HepG2 (cell line): ENCODE measurements around the gene TMEM235. TPM values are rescaled to one million over a fixed set of nuclear protein-coding genes. Genes with fewer than 3 reads are reported as not detected.

Source experiments
- AHR ChIP-seq: IDR thresholded peaks from 2 replicates; pipeline ENCODE4 v1.6.1; 2018; ENCODE audit warnings: missing genetic modification reagents, missing compliant biosample characterization
- CENPT ChIP-seq: sonication (generic); formaldehyde crosslinking; IDR thresholded peaks from 2 replicates; pipeline ENCODE4 v1.8.0; 2022; ENCODE audit warnings: low read depth, mild to moderate bottlenecking, moderate library complexity, missing genetic modification reagents
- ERF ChIP-seq: IDR thresholded peaks from 2 replicates; pipeline ENCODE4 v1.6.1; 2018; ENCODE audit warnings: missing biosample characterization, missing genetic modification reagents
- HDAC1 ChIP-seq: sonication (generic); formaldehyde crosslinking; IDR thresholded peaks from 2 replicates; pipeline ENCODE4 v1.5.1; 2020; ENCODE audit warnings: mild to moderate bottlenecking, missing genetic modification reagents
- MEIS1 ChIP-seq: sonication (generic); formaldehyde crosslinking; IDR thresholded peaks from 2 replicates; pipeline ENCODE4 v1.9.0; 2021; ENCODE audit warnings: mild to moderate bottlenecking, missing genetic modification reagents, moderate library complexity, borderline replicate concordance
- PHB2 ChIP-seq: fragments of 450-650 bp; IDR thresholded peaks from 2 replicates; pipeline ENCODE4 v1.6.1; 2018; ENCODE audit not compliant: partially characterized antibody
- RFX1 ChIP-seq: fragments of 450-650 bp; IDR thresholded peaks from 2 replicates; pipeline ENCODE4 v1.6.1; 2017
- SAP130 ChIP-seq: IDR thresholded peaks from 2 replicates; pipeline ENCODE4 v1.6.1; 2016; ENCODE audit warnings: low read depth
- THAP7 ChIP-seq: sonication (generic); formaldehyde crosslinking; IDR thresholded peaks from 2 replicates; pipeline ENCODE4 v1.8.1; 2023; ENCODE audit warnings: mild to moderate bottlenecking, missing genetic modification reagents
- THRA ChIP-seq: sonication (generic); formaldehyde crosslinking; IDR thresholded peaks from 2 replicates; pipeline ENCODE4 v1.4.0; 2020; ENCODE audit warnings: missing genetic modification reagents, borderline replicate concordance
- ZHX1 ChIP-seq: sonication (generic); formaldehyde crosslinking; IDR thresholded peaks from 2 replicates; pipeline ENCODE4 v1.8.1; 2022; ENCODE audit warnings: low read depth, mild to moderate bottlenecking, missing genetic modification reagents
- ZNF207 ChIP-seq: fragments of 450-650 bp; IDR thresholded peaks from 2 replicates; pipeline ENCODE4 v1.6.1; 2016; ENCODE audit warnings: antibody characterized with exemption, borderline replicate concordance
- ZNF879 ChIP-seq: sonication (generic); formaldehyde crosslinking; IDR thresholded peaks from 2 replicates; pipeline ENCODE4 v1.8.1; 2023; ENCODE audit warnings: missing genetic modification reagents
- polyA plus RNA-seq, 8 experiments: library from polyadenylated mRNA; depleted of rRNA in 3 of 8; stranded (reverse) in 7 of 8; unstranded in 1 of 8; fragments of >200 nt; fragmentation: Illumina TruSeq in 4 of 8; extraction: Trizol in 4 of 8; gene quantifications; 2 replicates each; pipeline versions ENCODE4 v1.2.1 to v1.2.3, GENCODE V29; 2011 to 2016; ENCODE audit warnings: low read depth in 4 of 8, missing spikeins in 1 of 8, mixed read lengths in 1 of 8; ENCODE audit not compliant: insufficient read depth in 1 of 8
- total RNA-seq, 5 experiments: library from RNA; depleted of rRNA; stranded (reverse); fragments of >200 nt; fragmentation: Illumina TruSeq; extraction: Trizol; gene quantifications; 2 replicates each; pipeline ENCODE4 v1.2.3, GENCODE V29; 2016; ENCODE audit warnings: low read depth in 1 of 5
- TF ChIP-seq, protein P1 (sequence below): sonication (generic); formaldehyde crosslinking; IDR thresholded peaks from 2 replicates; pipeline ENCODE4 v1.4.0; 2020; ENCODE audit warnings: mild to moderate bottlenecking, missing genetic modification reagents
- TF ChIP-seq, protein P2 (sequence below): sonication (generic); formaldehyde crosslinking; IDR thresholded peaks from 2 replicates; pipeline ENCODE4 v1.8.1; 2023; ENCODE audit warnings: mild to moderate bottlenecking, inconsistent platforms, moderate library complexity, missing genetic modification reagents, borderline replicate concordance
- TF ChIP-seq, protein P3 (sequence below): sonication (generic); formaldehyde crosslinking; IDR thresholded peaks from 2 replicates; pipeline ENCODE4 v1.4.0; 2020; ENCODE audit warnings: missing genetic modification reagents, borderline replicate concordance
- TF ChIP-seq, protein P4 (sequence below): sonication (generic); formaldehyde crosslinking; IDR thresholded peaks from 2 replicates; pipeline ENCODE4 v1.5.1; 2020; ENCODE audit warnings: mild to moderate bottlenecking, moderate library complexity, missing genetic modification reagents

TMEM235 gene
- total and polyA plus RNA-seq, 2 of the 13 experiments (the other 11 are each of a cell fraction or from before 2014, with no cell fraction given), result not detected

DNA sequence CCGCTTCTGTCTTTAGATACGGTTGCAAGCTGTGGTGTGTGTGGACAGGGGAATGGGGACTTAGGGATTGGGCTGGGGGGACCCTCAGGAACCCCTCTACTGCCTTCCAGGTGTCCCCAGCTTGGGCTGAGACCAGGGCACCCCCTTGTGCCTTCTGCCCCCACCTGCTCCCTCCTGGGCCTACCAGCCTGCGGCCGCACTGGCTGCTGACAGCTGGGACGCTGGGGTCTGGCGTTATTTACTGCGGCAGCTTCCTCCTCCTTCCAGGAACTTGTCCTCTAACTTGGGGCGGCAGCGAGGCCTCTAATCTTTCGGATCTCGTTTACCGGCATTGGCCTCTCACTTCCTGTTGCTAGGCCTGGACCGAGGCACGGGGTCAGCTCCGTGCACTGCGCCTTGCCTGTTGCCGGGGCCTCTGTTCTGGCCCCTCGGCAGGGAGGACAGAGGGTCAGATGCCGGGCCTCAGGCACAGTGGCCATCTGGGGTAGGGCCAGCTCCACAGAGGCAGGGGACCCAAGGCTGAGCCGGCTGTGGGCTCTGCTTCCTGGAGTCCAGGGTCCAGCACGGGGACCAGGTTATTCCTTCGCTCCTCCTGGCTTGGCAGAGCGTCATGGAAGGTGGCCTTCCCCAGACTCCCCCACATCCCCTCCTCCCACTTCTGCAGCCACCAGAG is 31.8 kb downstream of the TMEM235 start (continued):
- TF ChIP-seq THRA (peak; percentile 84; the same call in 1 of the 2 replicates), CENPT (CRISPR knock-in tag) (0 out of 2 replicates have a peak, but pooled peaks have one; percentile 77), ZNF207 (no peak), ZNF879 (CRISPR knock-in tag) (no peak), THAP7 (CRISPR knock-in tag) (0 out of 2 replicates have a peak, but pooled peaks have one; percentile 56), AHR (no peak), MEIS1 (CRISPR knock-in tag) (peak; percentile 27; the same call in 1 of the 2 replicates), SAP130 (CRISPR knock-in tag) (peak; percentile 86), RFX1 (no peak), PHB2 (no peak), HDAC1 (CRISPR knock-in tag) (peak; percentile 77), ZHX1 (CRISPR knock-in tag) (0 out of 2 replicates have a peak, but pooled peaks have one; percentile 30), ERF (CRISPR knock-in tag) (peak; percentile 89)
- TF ChIP-seq, protein P1, sequence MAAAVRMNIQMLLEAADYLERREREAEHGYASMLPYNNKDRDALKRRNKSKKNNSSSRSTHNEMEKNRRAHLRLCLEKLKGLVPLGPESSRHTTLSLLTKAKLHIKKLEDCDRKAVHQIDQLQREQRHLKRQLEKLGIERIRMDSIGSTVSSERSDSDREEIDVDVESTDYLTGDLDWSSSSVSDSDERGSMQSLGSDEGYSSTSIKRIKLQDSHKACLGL, result 0 out of 2 replicates have a peak, but pooled peaks have one; percentile 67
- TF ChIP-seq, protein P2, sequence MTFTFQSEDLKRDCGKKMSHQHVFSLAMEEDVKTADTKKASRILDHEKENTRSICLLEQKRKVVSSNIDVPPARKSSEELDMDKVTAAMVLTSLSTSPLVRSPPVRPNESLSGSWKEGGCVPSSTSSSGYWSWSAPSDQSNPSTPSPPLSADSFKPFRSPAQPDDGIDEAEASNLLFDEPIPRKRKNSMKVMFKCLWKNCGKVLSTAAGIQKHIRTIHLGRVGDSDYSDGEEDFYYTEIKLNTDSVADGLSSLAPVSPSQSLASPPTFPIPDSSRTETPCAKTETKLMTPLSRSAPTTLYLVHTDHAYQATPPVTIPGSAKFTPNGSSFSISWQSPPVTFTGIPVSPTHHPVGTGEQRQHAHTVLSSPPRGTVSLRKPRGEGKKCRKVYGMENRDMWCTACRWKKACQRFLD (CRISPR knock-in tag), result no peak
- TF ChIP-seq, protein P3, sequence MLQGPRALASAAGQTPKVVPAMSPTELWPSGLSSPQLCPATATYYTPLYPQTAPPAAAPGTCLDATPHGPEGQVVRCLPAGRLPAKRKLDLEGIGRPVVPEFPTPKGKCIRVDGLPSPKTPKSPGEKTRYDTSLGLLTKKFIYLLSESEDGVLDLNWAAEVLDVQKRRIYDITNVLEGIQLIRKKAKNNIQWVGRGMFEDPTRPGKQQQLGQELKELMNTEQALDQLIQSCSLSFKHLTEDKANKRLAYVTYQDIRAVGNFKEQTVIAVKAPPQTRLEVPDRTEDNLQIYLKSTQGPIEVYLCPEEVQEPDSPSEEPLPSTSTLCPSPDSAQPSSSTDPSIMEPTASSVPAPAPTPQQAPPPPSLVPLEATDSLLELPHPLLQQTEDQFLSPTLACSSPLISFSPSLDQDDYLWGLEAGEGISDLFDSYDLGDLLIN (CRISPR knock-in tag), result no peak
- TF ChIP-seq, protein P4, sequence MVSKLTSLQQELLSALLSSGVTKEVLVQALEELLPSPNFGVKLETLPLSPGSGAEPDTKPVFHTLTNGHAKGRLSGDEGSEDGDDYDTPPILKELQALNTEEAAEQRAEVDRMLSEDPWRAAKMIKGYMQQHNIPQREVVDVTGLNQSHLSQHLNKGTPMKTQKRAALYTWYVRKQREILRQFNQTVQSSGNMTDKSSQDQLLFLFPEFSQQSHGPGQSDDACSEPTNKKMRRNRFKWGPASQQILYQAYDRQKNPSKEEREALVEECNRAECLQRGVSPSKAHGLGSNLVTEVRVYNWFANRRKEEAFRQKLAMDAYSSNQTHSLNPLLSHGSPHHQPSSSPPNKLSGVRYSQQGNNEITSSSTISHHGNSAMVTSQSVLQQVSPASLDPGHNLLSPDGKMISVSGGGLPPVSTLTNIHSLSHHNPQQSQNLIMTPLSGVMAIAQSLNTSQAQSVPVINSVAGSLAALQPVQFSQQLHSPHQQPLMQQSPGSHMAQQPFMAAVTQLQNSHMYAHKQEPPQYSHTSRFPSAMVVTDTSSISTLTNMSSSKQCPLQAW, result peak; percentile 65; the same call in 1 of the 2 replicates
